GM06990 (cell line): Measurements from ENCODE around the gene OGDHL.

Experiments used
- DNase-seq: peaks from one replicate; pipeline ENCODE4 v3.0.0-alpha.2; 2011; ENCODE audit not compliant: insufficient read length; ENCODE audit errors: extremely low read depth
- H3K27me3 ChIP-seq: replicated peaks from 2 replicates; pipeline ENCODE4 v1.6.0; 2011; ENCODE audit warnings: low read length; ENCODE audit not compliant: control insufficient read depth, insufficient read depth
- H3K36me3 ChIP-seq: 2 replicates; pipeline ENCODE4 v1.5.1; 2011; ENCODE audit warnings: low read length; ENCODE audit not compliant: control insufficient read depth, insufficient read depth
- H3K4me3 ChIP-seq: replicated peaks from 2 replicates; pipeline ENCODE4 v1.5.1; 2011; ENCODE audit warnings: low read depth, mild to moderate bottlenecking, control low read depth, low read length
- CTCF ChIP-seq: IDR thresholded peaks from 2 replicates; pipeline ENCODE4 v1.5.1; 2011; ENCODE audit warnings: low read length, control low read depth, mild to moderate bottlenecking, inconsistent platforms; ENCODE audit not compliant: insufficient read depth, poor library complexity, severe bottlenecking

The OGDHL gene

GRCh38 chr10:49745756-49746155 is 16.4 kb downstream of the OGDHL start:
- no peak for DNase-seq
- TF ChIP-seq CTCF, result no peak
- Histone ChIP-seq H3K27me3 (no peaks in the 10 kb centered on the region), H3K36me3 (no peaks in the 10 kb centered on the region), H3K4me3 (no peak overlapping the region)

- TF ChIP-seq CTCF, result peak; percentile 16
- no peak overlapping the region for H3K4me3 ChIP-seq
- DNase-seq, result no peak
- no peaks in the 10 kb centered on the region for H3K36me3 ChIP-seq
- no peaks in the 10 kb centered on the region for H3K27me3 ChIP-seq
These were observed 17.1 kb downstream of the OGDHL start for GRCh38 chr10:49744924-49745605.

- Histone ChIP-seq H3K27me3 (no peaks in the 10 kb centered on the region), H3K4me3 (no peak overlapping the region), H3K36me3 (no peaks in the 10 kb centered on the region)
- DNase-seq, result no peak
- no peak for TF ChIP-seq CTCF
These were observed 17.9 kb downstream of the OGDHL start for GRCh38 chr10:49744091-49744685.

- no peak for DNase-seq
- TF ChIP-seq CTCF, result no peak
- Histone ChIP-seq H3K4me3 (no peak overlapping the region), H3K36me3 (no peaks in the 10 kb centered on the region), H3K27me3 (no peaks in the 10 kb centered on the region)
These were observed 18.6 kb downstream of the OGDHL start for GRCh38 chr10:49743464-49744075.

- no peak for DNase-seq
- Histone ChIP-seq H3K27me3 (no peaks in the 10 kb centered on the region), H3K36me3 (no peaks in the 10 kb centered on the region), H3K4me3 (no peak overlapping the region)
- TF ChIP-seq CTCF, result no peak
These were observed 19.2 kb downstream of the OGDHL start for GRCh38 chr10:49742683-49743463.
